Measurements from ENCODE around the gene DKK3.
A peak's percentile ranks its signal among the peaks of the same experiment; 100 is the strongest.

Gene DKK3

DNA sequence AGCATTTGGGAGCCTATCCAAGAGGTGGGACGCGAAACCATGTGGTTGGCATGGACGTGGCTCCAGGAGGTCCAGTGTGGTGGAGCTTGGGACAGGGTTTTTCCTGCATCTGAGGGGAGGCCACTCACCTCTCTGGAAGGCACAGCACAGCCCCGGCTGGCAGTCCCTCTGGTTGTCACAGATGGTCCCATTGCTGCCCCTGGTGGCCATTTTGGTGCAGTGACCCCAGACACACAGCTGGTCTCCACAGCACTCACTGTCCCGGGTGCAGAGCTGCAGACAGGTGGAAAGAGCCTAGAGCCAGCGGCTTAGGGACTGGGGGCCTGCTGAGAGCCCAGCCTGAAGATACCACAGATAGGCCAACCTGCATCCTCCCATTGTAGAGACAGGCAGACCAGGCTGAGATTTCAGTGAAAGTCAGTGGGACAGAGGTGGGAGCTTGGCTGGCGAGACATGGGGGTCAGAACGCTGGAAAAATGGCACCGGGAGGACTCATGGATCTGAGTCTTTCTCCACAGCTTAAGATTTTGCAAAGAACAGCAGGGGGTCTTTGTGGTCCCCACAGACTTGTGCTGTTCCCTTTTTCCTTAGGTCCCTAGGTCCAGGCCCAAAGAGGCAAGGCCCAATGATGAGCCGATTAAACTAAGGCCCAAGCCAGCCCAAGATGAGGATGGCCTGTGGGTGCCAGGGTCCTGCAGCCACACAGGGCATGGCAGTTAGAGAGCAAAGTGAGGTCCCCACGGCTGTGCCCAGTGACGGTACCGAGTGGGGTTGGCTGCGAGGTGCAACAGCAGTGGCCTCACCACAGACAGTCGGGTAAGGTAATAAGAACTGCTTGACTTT lies 41.4 kb downstream of the DKK3 start:
- peak; percentile 62 for DNase-seq (ENCODE audit: low spot score)

GRCh38 chr11:11966354-11966741 lies 42.1 kb downstream of the DKK3 start:
- no peak for DNase-seq (ENCODE audit: low spot score)

GRCh38 chr11:11965656-11966353 lies 42.6 kb downstream of the DKK3 start:
- DNase-seq (ENCODE audit: low spot score) = no peak

GRCh38 chr11:11965192-11965591 lies 43.2 kb downstream of the DKK3 start:
- no peak for DNase-seq (ENCODE audit: low spot score)

DNA sequence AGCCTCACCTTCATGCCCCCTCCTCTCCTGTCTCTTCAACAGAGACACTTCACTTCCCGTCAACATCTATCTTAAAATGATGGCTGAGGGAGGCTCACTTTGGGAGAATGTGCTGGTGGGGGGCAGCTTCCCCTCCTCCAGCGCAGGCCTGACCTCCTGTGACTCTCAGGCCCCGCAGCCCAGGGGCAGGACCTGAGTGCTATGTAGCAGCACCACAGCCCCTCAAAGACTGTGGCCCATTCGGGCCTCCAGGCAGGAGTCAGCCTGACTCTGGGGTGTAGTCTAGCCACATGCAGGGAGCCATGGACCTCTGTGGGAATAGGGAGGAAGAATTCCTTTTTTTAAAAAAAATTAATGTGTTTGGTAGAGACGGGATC lies 43.7 kb downstream of the DKK3 start:
- no peak for DNase-seq (ENCODE audit: low spot score)

DNA sequence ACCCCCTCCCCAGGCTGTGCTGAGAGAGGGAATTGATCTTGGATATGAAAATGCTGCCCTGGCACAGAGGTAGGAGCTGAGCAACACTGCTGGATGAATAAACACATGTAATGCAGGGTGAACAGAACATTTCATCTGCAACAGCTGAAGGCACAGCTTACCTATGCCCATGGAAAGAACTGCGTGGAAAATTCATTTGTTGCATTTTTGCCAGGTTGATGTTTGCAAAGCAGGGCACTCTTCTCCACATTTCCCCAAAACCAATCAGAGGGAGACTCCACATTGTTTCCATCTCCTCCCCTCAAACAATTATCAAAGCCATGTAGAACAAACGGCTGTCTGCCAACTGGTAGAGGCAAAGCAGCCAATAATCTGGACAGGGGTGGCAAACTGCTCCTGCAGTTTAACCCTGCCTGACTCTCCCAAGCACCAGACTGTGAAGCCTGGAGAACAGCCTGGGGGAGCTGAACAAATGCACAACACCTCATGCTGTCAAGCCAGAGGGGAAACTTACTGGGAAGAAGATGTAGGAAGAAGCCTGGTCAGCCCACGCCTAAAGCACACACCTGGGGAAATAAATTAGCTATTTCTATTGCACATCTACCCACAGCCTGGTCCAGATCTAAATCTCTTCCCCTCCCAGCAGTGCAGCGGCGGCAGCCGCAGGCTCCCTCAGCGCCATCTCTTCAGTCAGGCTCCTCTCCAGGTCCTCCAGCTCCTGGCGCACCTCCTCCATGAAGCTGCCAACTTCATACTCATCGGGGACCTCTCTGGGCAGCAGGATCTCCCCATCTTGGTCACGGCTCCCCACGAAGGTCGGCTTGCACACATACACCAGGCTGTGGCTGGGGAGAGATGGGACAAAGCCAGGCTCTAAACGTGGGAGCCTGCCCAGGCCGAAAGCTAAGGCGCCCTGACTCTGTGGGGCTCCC lies 44.3 kb downstream of the DKK3 start:
- DNase-seq (ENCODE audit: low spot score) = no peak

DNA sequence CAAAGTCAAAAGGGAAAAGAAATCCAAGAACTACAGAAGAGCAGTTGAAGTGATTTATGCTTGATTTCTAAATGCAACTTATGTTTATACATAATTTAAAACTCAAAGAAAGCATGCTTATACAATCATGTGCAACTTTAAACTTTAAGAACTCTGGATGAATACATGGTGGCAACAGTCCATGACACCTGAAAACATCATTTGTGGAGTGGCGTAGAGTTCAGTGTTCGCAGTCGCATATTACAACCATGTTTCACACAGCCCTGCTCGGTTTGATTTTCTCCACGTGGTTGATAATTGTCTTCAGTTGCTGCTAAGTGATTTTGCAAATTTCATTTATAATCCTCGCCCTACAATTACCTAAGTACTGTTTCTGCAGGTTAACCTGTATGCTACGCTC lies 45.4 kb downstream of the DKK3 start:
- no peak for DNase-seq (ENCODE audit: low spot score)

DNA sequence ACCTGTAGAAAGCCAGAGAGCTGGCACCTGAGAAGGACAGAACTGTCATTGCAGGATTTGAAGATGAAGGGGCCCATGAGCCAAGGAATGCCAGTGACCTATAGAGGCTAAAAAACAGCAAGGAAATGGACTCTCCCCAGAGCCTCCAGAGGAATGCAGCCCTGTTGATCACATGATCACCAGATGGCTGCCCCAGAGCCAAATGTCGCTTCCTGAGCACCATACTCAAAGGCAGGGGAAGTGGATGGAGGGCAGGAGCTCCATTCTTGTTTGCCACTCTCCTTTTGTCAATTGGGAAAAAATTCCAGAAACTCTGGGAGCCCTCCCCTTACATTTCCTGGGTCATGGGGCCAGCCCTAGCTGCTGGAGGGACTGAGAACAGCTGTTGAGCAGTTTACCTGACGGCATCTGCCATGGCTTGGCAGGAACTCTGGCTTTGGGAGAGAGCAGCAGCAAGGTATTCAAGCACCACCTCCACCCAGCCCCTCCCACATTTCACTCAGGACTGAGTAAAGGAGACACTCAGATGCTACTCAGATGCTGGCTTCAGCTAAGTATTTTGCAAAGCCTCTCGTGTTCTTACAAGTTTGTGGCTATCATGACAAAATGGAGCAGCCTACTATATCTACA lies 46.9 kb downstream of the DKK3 start:
- no peak for DNase-seq (ENCODE audit: low spot score)

DNA sequence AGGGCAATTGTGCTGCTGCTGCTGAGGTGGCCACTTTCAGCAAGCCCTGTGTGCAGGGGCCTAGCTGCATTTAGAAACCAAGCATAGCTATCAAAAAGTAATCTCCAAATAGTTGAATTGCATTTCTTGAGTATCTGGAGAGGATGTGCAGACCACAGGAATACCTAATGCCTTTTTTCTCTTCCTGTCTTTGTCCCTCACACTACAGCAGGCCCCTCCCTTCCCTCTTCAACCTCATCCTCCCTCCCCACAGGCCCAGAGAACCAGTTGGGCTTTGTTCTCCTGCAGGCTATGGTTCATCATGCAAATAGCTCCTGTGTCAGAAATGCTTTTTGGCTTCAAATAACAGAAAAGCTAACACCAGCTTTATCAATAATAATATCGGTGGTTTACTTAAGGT lies 47.7 kb downstream of the DKK3 start:
- no peak for DNase-seq (ENCODE audit: low spot score)

GRCh38 chr11:11959601-11960000 lies 48.8 kb downstream of the DKK3 start:
- DNase-seq (ENCODE audit: low spot score) = no peak

GRCh38 chr11:11958403-11959231 lies 49.8 kb downstream of the DKK3 start:
- no peak for DNase-seq (ENCODE audit: low spot score)

GRCh38 chr11:11956006-11956405 lies 52.4 kb downstream of the DKK3 start:
- DNase-seq (ENCODE audit: low spot score) = no peak

GRCh38 chr11:11952036-11952435 lies 56.4 kb downstream of the DKK3 start:
- DNase-seq (ENCODE audit: low spot score) = no peak

- DNase-seq (ENCODE audit: low spot score) = no peak
Measured at GRCh38 chr11:11949482-11949881, 58.9 kb downstream of the DKK3 start.

GRCh38 chr11:11948242-11948947 lies 60.0 kb downstream of the DKK3 start:
- DNase-seq (ENCODE audit: low spot score) = no peak

- no peak for DNase-seq (ENCODE audit: low spot score)
Measured at GRCh38 chr11:11947825-11948224, 60.6 kb downstream of the DKK3 start.

DNA sequence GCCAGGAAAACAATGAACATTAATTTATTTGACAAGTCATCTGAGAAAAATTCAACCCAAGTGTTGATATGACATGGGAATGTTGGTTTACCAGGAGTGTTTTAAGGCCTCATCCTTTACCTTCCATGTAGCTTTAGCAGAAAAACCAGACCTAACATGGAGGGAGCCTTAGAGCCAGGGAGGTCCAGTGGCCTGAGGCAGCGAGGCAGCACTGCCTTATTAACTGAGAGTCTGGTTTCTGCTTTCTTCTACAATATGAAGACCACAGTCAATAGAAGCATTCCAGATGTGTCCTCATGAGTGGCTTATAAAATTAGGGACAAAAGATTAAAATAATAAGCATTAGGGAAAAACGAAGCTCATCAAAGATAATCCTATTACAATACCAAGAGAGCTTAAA lies 61.5 kb downstream of the DKK3 start:
- no peak for DNase-seq (ENCODE audit: low spot score)

DNA sequence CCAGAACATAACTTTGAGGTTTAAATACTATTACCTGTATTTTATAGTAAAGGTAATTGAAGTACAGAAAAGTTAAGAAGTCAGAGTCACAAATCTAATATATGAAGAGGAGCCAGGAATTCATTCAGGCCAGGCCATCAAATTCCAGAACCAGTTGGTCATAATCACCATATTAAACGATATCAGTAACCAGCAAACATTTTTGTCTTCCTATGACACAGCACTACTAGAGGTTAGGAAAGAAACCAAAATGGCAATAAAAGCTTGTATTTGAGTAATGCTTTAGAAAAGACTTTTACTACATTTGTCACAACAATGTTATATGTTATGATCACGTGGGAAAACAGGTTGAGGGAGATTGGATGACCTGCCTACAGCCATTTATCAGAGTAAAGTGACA lies 62.2 kb downstream of the DKK3 start:
- no peak for DNase-seq (ENCODE audit: low spot score)

- DNase-seq (ENCODE audit: low spot score) = no peak
Measured at GRCh38 chr11:11944444-11944843, 64.0 kb downstream of the DKK3 start.

DNA sequence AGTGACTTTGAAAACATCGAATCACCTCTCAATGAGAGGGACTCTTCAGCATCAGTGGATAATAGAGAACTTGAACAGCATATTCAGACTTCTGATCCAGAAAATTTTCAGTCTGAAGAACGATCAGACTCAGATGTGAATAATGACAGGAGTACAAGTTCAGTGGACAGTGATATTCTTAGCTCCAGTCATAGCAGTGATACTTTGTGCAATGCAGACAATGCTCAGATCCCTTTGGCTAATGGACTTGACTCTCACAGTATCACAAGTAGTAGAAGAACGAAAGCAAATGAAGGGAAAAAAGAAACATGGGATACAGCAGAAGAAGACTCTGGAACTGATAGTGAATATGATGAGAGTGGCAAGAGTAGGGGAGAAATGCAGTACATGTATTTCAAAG lies 65.8 kb downstream of the DKK3 start:
- DNase-seq (ENCODE audit: low spot score) = no peak

DNA sequence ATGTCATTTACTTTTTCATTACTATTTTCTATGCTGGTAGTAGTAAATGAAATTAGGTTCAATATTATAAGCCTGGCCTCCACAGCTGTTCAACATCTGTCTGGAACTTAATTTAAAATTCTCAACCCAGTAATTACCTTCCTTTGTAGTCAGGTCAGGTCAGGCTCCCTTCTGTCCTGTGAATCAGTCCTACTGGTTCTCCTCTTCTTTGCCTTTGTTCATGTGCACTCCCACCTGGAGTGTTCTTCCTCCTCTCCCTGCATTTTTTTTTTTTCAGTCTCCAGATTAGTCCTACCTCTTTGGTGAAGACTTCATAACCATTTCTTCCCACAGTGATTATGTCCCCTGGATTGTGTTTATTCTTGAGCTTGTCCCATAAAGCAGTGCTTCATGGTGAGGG lies 67.9 kb downstream of the DKK3 start:
- no peak for DNase-seq (ENCODE audit: low spot score)

Data from LoVo (cell line).